GM18873 (cell line): ENCODE results near the gene ITGB4.
A peak's percentile ranks its signal among the peaks of the same experiment; 100 is the strongest.
"Not testable (repeated sequence)": the region's sequence is repeated elsewhere in the genome, so short reads cannot be mapped to it uniquely, and the experiment has no call there.

Source experiments
- ATAC-seq: cut with Tn5 transposase; IDR thresholded peaks from one replicate; pipeline ENCODE4 v1.9.1; 2021; ENCODE audit warnings: mild to moderate bottlenecking, moderate library complexity, moderate number of reproducible peaks; ENCODE audit not compliant: unreplicated experiment, low FRiP score

The ITGB4 gene

GRCh38 chr17:75764711-75765421, 43.6 kb downstream of the ITGB4 start, which contains the start of gene GALK1:
Gene GALK1, minus strand, starts transcription at chr17:75765192. Its CDS starts 56 bp downstream, at chr17:75765136.
- no peak for ATAC-seq

DNA sequence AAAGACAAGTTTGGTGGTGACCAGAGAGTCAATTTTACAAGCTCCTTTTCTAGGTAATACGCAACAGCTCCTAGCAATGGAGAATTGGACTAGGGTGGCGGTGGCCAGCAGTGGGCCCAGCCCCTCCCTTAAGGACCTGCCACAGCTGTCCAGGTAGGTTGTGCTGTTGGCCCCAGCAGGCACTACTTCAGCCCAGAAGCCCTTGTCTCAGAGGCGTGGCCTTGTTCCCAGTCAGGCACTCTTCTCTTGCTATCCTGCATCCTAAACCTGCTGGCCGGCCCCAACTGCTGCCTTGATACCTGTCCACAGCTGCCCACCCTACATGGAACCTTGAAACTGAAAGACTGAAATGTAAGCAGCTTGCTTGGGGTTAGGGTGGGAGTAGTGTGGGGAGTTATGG, 44.7 kb downstream of the ITGB4 start:
- no peak for ATAC-seq

DNA sequence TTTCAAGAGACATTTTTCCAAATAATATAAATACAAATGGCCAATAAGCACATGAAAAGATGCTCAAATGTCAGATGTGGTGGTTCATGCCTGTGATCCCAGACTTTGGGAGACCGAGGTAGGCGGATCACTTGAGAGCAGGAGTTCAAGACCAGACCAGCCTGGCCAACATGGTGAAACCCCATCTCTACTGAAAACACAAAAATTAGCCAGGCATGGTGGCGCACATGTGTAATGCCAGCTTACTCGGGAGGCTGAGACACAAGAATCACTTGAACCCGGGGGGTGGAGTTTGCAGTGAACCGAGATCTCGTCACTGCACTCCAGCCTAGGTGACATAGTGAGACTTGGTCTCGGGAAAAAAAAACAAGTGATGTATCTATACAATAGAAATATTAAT, 46.6 kb downstream of the ITGB4 start:
- ATAC-seq: no peak

DNA sequence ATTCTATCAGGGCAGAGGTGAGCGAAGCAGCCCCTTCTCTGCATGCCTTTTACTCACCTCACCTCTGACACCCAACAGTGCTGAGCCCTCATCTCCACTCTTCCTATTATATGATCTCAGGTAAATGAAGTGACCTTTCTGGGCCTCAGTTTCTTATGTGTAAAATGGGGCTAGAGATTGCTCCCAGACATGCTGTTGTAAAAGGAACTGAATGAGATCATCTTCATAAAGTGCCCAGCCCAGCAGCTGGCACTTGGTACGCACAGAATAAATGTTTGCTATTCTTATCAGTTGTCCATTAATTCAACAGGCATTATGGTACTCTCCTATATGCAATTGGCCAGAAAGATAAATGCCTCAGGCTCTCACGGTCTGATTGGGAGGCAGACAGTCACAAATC, 48.3 kb downstream of the ITGB4 start:
- ATAC-seq: no peak

DNA sequence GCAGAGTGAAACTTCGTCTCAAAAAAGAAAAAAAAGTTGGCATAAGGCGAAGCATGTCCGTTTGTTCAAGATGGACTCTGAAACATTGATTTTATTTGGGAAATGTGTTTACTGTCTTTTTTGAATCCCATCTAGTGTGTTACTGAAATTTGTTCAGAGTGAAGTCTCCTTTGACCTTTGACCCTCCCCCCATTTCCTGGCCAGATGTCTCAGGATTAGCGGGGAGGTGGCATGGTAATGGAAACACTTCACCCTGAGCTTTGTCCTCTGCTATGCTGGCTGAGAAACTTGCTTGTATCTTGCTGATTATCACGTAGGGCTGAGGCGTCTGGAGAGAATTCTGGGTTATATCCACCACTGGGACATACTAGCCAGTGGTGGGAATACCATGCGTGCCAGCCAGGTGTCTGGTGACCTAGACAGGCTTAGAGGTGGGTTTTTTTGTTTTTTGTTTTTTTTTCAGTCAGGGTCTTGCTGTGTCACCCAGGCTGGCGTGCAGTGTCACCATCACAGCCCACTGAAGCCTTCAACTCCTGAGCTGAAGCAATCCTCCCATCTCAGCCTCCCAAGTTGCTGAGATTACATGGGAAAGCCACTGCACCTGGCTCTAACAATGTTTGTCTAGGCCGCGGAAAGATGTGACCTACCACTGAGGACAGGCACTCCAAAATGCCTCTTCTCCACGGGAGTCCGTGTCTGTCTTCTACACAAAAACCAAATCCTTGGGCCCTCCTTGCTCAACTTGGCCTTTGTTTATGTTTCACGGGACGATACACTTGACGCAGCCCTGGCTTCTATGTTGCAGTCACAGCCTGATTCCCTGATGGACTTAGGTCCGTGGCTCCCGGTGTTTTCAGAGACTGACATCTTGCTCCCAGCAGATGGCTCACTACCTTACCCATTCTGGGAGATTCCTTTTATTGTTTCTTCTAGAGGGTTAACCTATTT, 50.3 kb downstream of the ITGB4 start:
- ATAC-seq: no peak

- ATAC-seq: no peak
Measured at GRCh38 chr17:75773121-75773807, 52.0 kb downstream of the ITGB4 start.

DNA sequence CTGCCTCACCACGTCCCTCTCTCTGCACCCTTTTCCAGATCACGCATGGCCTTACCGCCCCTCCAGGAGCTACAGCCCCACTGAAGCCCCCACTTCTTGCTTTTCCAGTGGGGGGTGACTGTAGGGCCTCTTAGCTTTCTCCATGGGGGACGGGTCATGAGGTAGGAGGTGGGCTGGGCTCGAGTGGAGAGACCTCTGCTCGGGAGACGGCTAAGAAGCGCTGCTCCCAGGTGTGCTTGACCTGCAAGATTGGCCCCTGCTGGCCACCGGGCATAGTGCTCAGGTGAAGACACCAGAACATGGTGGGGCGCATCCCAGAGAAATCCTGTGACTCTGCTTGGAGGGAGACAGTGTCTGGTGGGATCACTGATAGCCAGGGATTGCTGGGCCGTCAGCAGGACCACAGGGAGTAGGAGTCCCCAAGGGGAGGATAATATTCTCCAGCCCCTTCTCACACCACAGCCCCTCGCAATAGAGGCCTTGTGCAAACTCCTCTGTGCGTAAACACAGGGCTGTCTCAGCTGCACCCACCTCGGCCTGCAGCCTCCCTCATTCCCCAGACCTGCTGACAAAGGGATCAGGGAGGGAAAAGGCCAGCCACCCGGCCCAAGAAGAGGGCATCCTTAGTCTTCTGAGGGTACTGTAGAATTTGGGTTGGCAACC, 52.7 kb downstream of the ITGB4 start:
- ATAC-seq: no peak

DNA sequence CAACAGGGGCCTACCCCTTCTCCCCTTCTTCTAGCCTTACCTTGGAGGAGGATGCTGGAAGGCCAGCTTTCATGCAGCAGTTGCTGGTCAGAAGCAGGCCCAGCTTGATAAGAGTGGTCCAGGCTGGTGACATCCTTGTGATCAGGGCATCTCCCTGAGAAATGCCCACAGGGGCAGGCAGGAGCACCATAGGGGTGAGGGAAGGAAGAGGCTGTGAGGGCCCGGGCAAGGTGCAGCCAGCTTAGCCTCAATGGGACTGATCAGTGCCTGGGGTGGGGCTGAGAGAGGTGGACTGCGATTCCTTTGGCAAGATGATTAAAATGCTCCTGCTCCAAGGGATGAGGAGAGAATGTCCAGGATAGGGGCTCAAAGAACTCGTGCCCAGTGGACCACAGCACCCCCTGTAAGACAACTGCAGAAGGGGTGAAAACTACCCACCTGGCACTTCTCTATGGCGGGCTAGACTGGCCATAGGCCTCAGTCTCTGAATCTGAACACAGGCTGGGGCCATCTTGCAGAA, 53.3 kb downstream of the ITGB4 start:
- no peak for ATAC-seq

DNA sequence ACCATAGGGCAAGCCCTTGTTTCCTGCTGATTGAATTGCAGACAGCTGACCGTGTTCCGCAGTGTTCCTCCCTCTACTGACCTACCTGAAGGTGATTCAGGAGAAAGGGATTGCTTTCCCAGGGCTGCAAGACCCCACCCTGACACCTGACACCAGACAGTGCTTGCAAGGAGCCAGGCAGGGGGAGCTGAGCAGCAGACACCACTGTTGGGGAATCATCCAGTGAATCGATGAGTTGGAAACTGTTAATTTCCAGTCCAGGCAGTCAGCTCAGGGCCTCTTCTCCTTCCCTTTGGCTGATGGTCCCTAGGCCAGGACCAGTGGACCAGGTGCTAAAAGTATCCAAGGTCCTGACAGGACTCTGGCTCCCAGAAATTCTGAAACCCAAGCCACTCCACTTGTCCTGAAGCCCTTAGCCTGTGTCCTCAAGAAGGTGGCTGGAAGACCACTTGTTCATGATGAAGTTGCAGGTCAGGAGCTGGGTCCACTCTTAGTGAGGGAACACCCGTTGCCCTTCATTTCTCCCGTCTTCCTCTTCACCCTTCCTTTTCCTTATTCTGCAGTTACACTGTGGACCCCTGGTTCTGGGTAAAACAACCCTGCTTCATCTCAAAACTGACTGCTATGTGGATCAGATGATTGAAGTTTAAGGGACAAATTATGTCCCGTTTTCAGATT, 53.9 kb downstream of the ITGB4 start:
- ATAC-seq: no peak

DNA sequence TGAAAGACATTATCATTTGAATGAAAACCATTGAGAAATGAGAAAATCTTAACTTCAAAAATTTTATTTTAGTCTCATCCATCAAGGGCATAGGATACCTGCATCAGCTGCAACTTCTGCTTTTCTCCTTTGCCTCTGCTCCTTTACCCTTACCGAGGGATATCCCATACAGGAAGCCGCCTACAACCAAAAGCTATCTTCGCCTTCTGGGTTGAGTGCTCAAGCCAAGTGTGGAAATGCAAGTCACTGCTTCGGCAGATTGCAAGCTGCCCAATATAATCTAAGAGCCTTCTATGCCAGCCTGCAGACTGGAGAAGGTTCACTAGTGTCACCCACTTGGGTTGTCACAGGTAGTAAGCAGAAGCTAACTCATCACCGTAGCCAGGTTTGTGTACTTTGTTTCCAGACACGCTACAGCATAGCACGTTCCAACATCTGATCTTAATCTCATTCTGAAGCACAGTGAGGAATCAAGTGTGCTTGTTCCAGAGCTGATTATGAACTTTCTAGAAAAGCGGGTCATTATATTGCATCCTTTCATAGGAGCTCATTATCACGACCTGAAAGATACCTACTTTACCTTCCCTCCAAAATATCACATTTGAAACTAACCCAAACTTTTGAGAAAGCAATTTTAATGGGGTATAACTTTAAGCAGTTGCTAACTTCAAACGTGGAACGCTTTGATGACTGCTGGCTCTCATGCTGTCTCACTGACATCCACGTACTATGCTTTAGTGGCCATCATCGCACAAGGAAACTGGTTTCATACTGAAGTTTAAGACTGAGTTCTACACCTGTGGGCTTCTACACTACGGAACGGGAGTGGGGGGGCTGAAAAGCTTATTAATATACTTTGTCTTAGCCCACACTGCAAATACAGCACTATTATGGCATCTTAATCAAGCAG, 55.4 kb downstream of the ITGB4 start:
- ATAC-seq: no peak

DNA sequence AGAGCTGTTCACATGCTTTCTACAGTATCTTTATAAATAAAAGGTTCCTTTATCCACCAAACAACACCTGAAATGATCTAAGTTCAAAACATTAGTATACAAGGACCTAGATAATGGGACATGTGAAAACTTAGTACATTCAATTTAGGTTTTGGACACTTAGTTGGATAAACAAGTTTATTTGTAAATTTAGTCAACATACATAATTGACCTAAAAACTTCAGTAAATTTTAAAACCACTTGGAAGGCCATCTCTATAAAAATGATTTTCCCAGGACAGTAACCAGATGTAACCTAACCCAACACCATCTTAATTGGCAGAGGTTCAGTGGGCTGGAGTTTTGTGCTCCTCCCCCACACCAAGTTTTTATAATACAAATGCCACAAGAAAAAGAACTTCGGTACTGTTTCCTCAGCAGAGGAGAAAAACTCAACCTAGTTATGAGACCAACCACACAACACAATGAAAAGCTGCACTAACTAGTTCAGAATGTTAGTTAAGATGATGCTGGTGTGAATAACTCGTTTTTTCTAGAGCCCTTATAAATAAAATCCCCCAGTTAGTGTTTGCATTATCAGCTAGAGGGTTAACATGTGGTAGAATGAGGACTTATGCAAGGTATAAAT, 56.1 kb downstream of the ITGB4 start:
- no peak for ATAC-seq

- not testable (repeated sequence) for ATAC-seq
Measured at GRCh38 chr17:75778066-75778860, 57.0 kb downstream of the ITGB4 start.

DNA sequence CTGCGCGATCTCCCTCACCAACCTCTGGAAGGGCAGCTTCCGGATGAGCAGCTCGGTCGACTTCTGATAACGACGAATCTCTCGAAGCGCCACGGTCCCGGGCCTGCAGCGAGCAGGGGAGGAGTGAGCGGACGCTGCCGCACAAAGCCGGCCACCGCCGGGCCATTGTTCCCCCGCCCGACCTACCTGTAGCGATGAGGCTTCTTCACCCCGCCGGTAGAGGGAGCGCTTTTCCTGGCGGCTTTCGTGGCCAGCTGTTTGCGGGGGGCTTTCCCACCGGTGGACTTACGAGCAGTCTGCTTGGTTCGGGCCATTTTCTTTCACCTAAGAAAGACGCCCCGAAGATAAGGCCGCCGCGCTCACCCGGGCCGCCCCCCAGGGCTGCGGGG, 57.6 kb downstream of the ITGB4 start:
- ATAC-seq: peak; percentile 1

GRCh38 chr17:75779250-75779986, 58.2 kb downstream of the ITGB4 start:
- ATAC-seq: peak; percentile 67

GRCh38 chr17:75779987-75780889, 59.0 kb downstream of the ITGB4 start:
- ATAC-seq: no peak
